SW 1271 (cell line): ENCODE measurements around the gene ATP5F1B.
"Not testable (repeated sequence)": the region's sequence is repeated elsewhere in the genome, so short reads cannot be mapped to it uniquely, and the experiment has no call there.

Experiments
- DNase-seq, 2 experiments: peaks; one replicate each; lab custom pipeline; 2025; lab: John Stamatoyannopoulos, UW

Gene ATP5F1B

GRCh38 chr12:56648023-56648422, 2.2 kb upstream of the ATP5F1B start:
- DNase-seq: not testable (repeated sequence)

- no peak for DNase-seq
Measured at GRCh38 chr12:56645201-56645716, 525 bp downstream of the ATP5F1B start.

GRCh38 chr12:56644654-56645053, 1.1 kb downstream of the ATP5F1B start:
- no peak for DNase-seq

GRCh38 chr12:56641219-56641618, 4.6 kb downstream of the ATP5F1B start:
- no peak for DNase-seq

- DNase-seq: no peak
Measured at GRCh38 chr12:56637621-56638020, 8.2 kb downstream of the ATP5F1B start.

GRCh38 chr12:56636675-56637540, 8.9 kb downstream of the ATP5F1B start:
- DNase-seq: peak; percentile 97 to 98

GRCh38 chr12:56635806-56636674, 9.7 kb downstream of the ATP5F1B start:
- peak; percentile 74 to 91 for DNase-seq

- peak; percentile 78 to 92 for DNase-seq
Measured at GRCh38 chr12:56634837-56635791, 10.7 kb downstream of the ATP5F1B start.

GRCh38 chr12:56634242-56634836, 11.4 kb downstream of the ATP5F1B start:
- peak in 1 of 2 experiments; percentile 44 for DNase-seq

- DNase-seq: no peak
Measured at GRCh38 chr12:56633468-56634241, 12.1 kb downstream of the ATP5F1B start.

GRCh38 chr12:56632701-56633467, 12.9 kb downstream of the ATP5F1B start:
- no peak for DNase-seq

GRCh38 chr12:56631790-56632700, 13.7 kb downstream of the ATP5F1B start:
- peak in 1 of 2 experiments; percentile 49 for DNase-seq

- peak; percentile 55 to 73 for DNase-seq
Measured at GRCh38 chr12:56630180-56630632, 15.6 kb downstream of the ATP5F1B start, which contains the start of gene BAZ2A. TSS of gene BAZ2A (minus strand) at chr12:56630326. CDS start at chr12:56617530, 12,796 bp downstream.

GRCh38 chr12:56629459-56630179, 16.2 kb downstream of the ATP5F1B start:
- peak in 1 of 2 experiments; percentile 43 for DNase-seq

- peak in 1 of 2 experiments; percentile 61 for DNase-seq
Measured at GRCh38 chr12:56628671-56629458, 16.9 kb downstream of the ATP5F1B start.

GRCh38 chr12:56626701-56627100, 19.1 kb downstream of the ATP5F1B start:
- DNase-seq: no peak
